HEK293 (cell line): ENCODE results near the gene DDX28.

Experiments used
- FEZF1 ChIP-seq: fragments of 450-650 bp; formaldehyde crosslinking; IDR thresholded peaks from 2 replicates; pipeline ENCODE4 v1.5.1; 2016; ENCODE audit warnings: missing biosample characterization, missing genetic modification characterization
- KLF16 ChIP-seq: fragments of 450-650 bp; formaldehyde crosslinking; IDR thresholded peaks from 2 replicates; pipeline ENCODE4 v1.5.1; 2017; ENCODE audit warnings: missing biosample characterization, missing genetic modification characterization
- MZF1 ChIP-seq: fragments of 450-650 bp; formaldehyde crosslinking; IDR thresholded peaks from 2 replicates; pipeline ENCODE4 v1.5.1; 2017; ENCODE audit warnings: missing biosample characterization, missing genetic modification characterization, borderline replicate concordance
- OVOL3 ChIP-seq: fragments of 450-650 bp; formaldehyde crosslinking; IDR thresholded peaks from 2 replicates; pipeline ENCODE4 v1.5.1; 2016; ENCODE audit warnings: missing biosample characterization, missing genetic modification characterization
- REST ChIP-seq: fragments of 450-650 bp; formaldehyde crosslinking; IDR thresholded peaks from 2 replicates; pipeline ENCODE4 v1.5.1; 2016; ENCODE audit warnings: missing biosample characterization, missing genetic modification characterization
- SCRT1 ChIP-seq: fragments of 450-650 bp; formaldehyde crosslinking; IDR thresholded peaks from 2 replicates; pipeline ENCODE4 v1.5.1; 2016; ENCODE audit warnings: missing biosample characterization, missing genetic modification characterization, borderline replicate concordance
- SCRT2 ChIP-seq: fragments of 450-650 bp; formaldehyde crosslinking; IDR thresholded peaks from 2 replicates; pipeline ENCODE4 v1.5.1; 2016; ENCODE audit warnings: missing biosample characterization, missing genetic modification characterization
- ZBTB21 ChIP-seq: fragments of 450-650 bp; formaldehyde crosslinking; IDR thresholded peaks from 2 replicates; pipeline ENCODE4 v1.5.1; 2017; ENCODE audit warnings: missing biosample characterization, missing genetic modification characterization
- ZBTB6 ChIP-seq: fragments of 450-650 bp; formaldehyde crosslinking; IDR thresholded peaks from 2 replicates; pipeline ENCODE4 v1.5.1; 2017; ENCODE audit warnings: missing biosample characterization, missing genetic modification characterization
- ZNF10 ChIP-seq: fragments of 450-650 bp; formaldehyde crosslinking; IDR thresholded peaks from 2 replicates; pipeline ENCODE4 v1.5.1; 2017; ENCODE audit warnings: missing biosample characterization, missing genetic modification characterization
- ZNF112 ChIP-seq: fragments of 450-650 bp; formaldehyde crosslinking; IDR thresholded peaks from 2 replicates; pipeline ENCODE4 v1.5.0; 2017; ENCODE audit warnings: missing biosample characterization, missing genetic modification characterization
- ZNF121 ChIP-seq: fragments of 450-650 bp; formaldehyde crosslinking; IDR thresholded peaks from 2 replicates; pipeline ENCODE4 v1.5.1; 2016; ENCODE audit warnings: missing biosample characterization, missing genetic modification characterization
- ZNF140 ChIP-seq: fragments of 450-650 bp; formaldehyde crosslinking; IDR thresholded peaks from 2 replicates; pipeline ENCODE4 v1.5.1; 2016; ENCODE audit warnings: missing biosample characterization, missing genetic modification characterization
- ZNF26 ChIP-seq: fragments of 450-650 bp; formaldehyde crosslinking; IDR thresholded peaks from 2 replicates; pipeline ENCODE4 v1.5.1; 2016; ENCODE audit warnings: missing biosample characterization, missing genetic modification characterization
- ZNF292 ChIP-seq: fragments of 450-650 bp; formaldehyde crosslinking; IDR thresholded peaks from 2 replicates; pipeline ENCODE4 v1.5.1; 2016; ENCODE audit warnings: low read depth, missing biosample characterization, missing genetic modification characterization, borderline replicate concordance
- ZNF404 ChIP-seq: fragments of 450-650 bp; formaldehyde crosslinking; IDR thresholded peaks from 2 replicates; pipeline ENCODE4 v1.5.1; 2017; ENCODE audit warnings: missing biosample characterization, missing genetic modification characterization
- ZNF571 ChIP-seq: fragments of 450-650 bp; formaldehyde crosslinking; IDR thresholded peaks from 2 replicates; pipeline ENCODE4 v1.5.0; 2017; ENCODE audit warnings: missing biosample characterization, missing genetic modification characterization
- ZNF623 ChIP-seq: fragments of 450-650 bp; formaldehyde crosslinking; IDR thresholded peaks from 2 replicates; pipeline ENCODE4 v1.5.1; 2016; ENCODE audit warnings: missing biosample characterization, missing genetic modification characterization
- ZNF692 ChIP-seq: fragments of 450-650 bp; formaldehyde crosslinking; IDR thresholded peaks from 2 replicates; pipeline ENCODE4 v1.5.1; 2016; ENCODE audit warnings: missing biosample characterization, missing genetic modification characterization
- ZNF785 ChIP-seq: fragments of 450-650 bp; formaldehyde crosslinking; IDR thresholded peaks from 2 replicates; pipeline ENCODE4 v1.5.1; 2016; ENCODE audit warnings: missing biosample characterization, missing genetic modification characterization
- ZSCAN30 ChIP-seq: fragments of 450-650 bp; IDR thresholded peaks from 2 replicates; pipeline ENCODE4 v1.5.1; 2018; ENCODE audit warnings: missing biosample characterization, mild to moderate bottlenecking, missing genetic modification characterization, moderate library complexity
- ZSCAN4 ChIP-seq: fragments of 450-650 bp; formaldehyde crosslinking; IDR thresholded peaks from 2 replicates; pipeline ENCODE4 v1.5.1; 2017; ENCODE audit warnings: missing biosample characterization, missing genetic modification characterization
- TF ChIP-seq, protein P1 (sequence below): fragments of 450-650 bp; IDR thresholded peaks from 2 replicates; pipeline ENCODE4 v1.5.1; 2018; ENCODE audit warnings: missing biosample characterization, mild to moderate bottlenecking, missing genetic modification characterization
- TF ChIP-seq, protein P2 (sequence below): fragments of 450-650 bp; formaldehyde crosslinking; IDR thresholded peaks from 2 replicates; pipeline ENCODE4 v1.5.1; 2017; ENCODE audit warnings: missing biosample characterization, missing genetic modification characterization

DDX28 gene

DNA sequence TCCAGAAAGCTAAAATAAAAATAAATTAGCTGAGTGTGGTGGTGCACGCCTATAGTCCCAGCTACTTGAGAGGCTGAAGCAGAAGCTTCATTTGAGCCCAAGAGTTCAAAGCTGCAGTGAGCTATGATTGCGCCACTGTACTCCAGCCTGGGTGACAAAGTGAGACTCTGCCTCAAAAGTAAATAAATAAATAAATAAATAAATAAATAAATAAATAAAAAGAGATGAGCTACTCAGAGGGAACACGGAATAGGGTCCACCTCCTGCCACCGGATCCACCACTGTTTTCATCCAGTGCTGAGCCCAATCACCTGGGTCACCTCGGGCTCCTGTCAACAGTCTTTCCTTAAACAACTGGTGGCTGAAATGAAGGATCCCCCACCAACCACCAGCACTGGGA, 36.1 kb downstream of the DDX28 start (continued):
- TF ChIP-seq REST (tag by site-specific recombination) = peak; percentile 52; the same call in 1 of the 2 replicates
- peak; percentile 80; the same call in 1 of the 2 replicates for TF ChIP-seq ZNF140
- TF ChIP-seq ZNF292 = peak; percentile 44; the same call in 1 of the 2 replicates
- TF ChIP-seq ZBTB6 = no peak
- TF ChIP-seq ZNF121 (tag by site-specific recombination) = no peak
- no peak for TF ChIP-seq ZNF785
- TF ChIP-seq, protein P1, sequence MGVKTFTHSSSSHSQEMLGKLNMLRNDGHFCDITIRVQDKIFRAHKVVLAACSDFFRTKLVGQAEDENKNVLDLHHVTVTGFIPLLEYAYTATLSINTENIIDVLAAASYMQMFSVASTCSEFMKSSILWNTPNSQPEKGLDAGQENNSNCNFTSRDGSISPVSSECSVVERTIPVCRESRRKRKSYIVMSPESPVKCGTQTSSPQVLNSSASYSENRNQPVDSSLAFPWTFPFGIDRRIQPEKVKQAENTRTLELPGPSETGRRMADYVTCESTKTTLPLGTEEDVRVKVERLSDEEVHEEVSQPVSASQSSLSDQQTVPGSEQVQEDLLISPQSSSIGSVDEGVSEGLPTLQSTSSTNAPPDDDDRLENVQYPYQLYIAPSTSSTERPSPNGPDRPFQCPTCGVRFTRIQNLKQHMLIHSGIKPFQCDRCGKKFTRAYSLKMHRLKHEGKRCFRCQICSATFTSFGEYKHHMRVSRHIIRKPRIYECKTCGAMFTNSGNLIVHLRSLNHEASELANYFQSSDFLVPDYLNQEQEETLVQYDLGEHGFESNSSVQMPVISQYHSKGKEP = no peak
- no peak for TF ChIP-seq ZNF692 (tag by site-specific recombination)
- TF ChIP-seq ZNF10 (tag by site-specific recombination) = no peak
- no peak for TF ChIP-seq ZSCAN4 (tag by site-specific recombination)
- no peak for TF ChIP-seq SCRT2 (tag by site-specific recombination)
- 0 out of 2 replicates have a peak, but pooled peaks have one; percentile 56 for TF ChIP-seq ZNF404 (tag by site-specific recombination)
- no peak for TF ChIP-seq ZNF26 (tag by site-specific recombination)
- no peak for TF ChIP-seq ZNF112 (tag by site-specific recombination)
- TF ChIP-seq, protein P2, sequence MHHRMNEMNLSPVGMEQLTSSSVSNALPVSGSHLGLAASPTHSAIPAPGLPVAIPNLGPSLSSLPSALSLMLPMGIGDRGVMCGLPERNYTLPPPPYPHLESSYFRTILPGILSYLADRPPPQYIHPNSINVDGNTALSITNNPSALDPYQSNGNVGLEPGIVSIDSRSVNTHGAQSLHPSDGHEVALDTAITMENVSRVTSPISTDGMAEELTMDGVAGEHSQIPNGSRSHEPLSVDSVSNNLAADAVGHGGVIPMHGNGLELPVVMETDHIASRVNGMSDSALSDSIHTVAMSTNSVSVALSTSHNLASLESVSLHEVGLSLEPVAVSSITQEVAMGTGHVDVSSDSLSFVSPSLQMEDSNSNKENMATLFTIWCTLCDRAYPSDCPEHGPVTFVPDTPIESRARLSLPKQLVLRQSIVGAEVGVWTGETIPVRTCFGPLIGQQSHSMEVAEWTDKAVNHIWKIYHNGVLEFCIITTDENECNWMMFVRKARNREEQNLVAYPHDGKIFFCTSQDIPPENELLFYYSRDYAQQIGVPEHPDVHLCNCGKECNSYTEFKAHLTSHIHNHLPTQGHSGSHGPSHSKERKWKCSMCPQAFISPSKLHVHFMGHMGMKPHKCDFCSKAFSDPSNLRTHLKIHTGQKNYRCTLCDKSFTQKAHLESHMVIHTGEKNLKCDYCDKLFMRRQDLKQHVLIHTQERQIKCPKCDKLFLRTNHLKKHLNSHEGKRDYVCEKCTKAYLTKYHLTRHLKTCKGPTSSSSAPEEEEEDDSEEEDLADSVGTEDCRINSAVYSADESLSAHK (tag by site-specific recombination) = peak; percentile 31; the same call in 1 of the 2 replicates
- TF ChIP-seq FEZF1 (tag by site-specific recombination) = no peak
- no peak for TF ChIP-seq ZNF571
- TF ChIP-seq KLF16 (tag by site-specific recombination) = no peak
- no peak for TF ChIP-seq OVOL3
- TF ChIP-seq SCRT1 (tag by site-specific recombination) = no peak
- TF ChIP-seq ZBTB21 (tag by site-specific recombination) = no peak
- peak; percentile 71 for TF ChIP-seq ZNF623
- no peak for TF ChIP-seq MZF1 (tag by site-specific recombination)
- TF ChIP-seq ZSCAN30 (tag by site-specific recombination) = no peak
